Measurements from ENCODE around the gene SH3PXD2A. TPM values are rescaled to one million over a fixed set of nuclear protein-coding genes. Genes with fewer than 3 reads are reported as not detected.

Gene SH3PXD2A
- total and polyA plus RNA-seq, 2 experiments from 2014 or later, result 1.8 to 5.0 TPM

- no peak for TF ChIP-seq ZNF462 (CRISPR knock-in tag; IDR thresholded peaks at IDR 0.05)
- no peak for TF ChIP-seq EZH2 (IDR thresholded peaks at IDR 0.05; ENCODE audit: low read depth, unreplicated experiment)
- TF ChIP-seq, protein P1, sequence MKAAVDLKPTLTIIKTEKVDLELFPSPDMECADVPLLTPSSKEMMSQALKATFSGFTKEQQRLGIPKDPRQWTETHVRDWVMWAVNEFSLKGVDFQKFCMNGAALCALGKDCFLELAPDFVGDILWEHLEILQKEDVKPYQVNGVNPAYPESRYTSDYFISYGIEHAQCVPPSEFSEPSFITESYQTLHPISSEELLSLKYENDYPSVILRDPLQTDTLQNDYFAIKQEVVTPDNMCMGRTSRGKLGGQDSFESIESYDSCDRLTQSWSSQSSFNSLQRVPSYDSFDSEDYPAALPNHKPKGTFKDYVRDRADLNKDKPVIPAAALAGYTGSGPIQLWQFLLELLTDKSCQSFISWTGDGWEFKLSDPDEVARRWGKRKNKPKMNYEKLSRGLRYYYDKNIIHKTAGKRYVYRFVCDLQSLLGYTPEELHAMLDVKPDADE (IDR thresholded peaks at IDR 0.05), result no peak
- no peak for TF ChIP-seq STAT1 (IDR thresholded peaks at IDR 0.05; ENCODE audit: unreplicated experiment)
- TF ChIP-seq CTCF (conservative IDR thresholded peaks at IDR 0.05; ENCODE audit: low read depth in 2 of 2), result no peak
These were observed 50.5 kb downstream of the SH3PXD2A start (continued) for GRCh38 chr10:103804871-103805270.

DNA sequence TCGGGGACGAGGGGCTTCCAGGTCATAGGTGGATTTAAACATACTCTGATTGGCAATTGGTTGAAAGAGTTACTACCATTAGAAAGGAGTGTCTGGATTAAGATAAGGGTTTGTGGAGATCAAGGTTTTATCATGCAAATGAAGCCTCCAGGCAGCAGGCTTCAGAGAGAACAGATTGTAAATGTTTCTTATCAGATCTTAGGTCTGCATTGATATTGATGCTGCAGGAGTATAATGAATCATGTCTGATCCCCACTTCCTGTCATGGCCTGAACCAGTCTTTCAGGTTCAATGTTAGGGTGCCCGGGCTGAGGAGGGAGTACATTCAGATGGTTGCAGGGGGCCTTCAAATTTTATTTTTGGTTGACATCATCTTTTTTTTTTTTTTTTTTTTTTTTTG lies 51.4 kb downstream of the SH3PXD2A start:
- Histone ChIP-seq H3K36me3 (ENCODE audit: insufficient read depth) (no peaks in the 10 kb centered on the region), H2AFZ (no peak overlapping the region), H4K20me1 (replicated peaks; ENCODE audit: insufficient read depth) (no peaks in the 10 kb centered on the region), H3K4me3 (no peak overlapping the region), H3K79me2 (replicated peaks; ENCODE audit: insufficient read depth) (no peaks in the 10 kb centered on the region), H3K27me3 (ENCODE audit: insufficient read depth) (no peaks in the 10 kb centered on the region), H3K27ac (ENCODE audit: low read depth) (no peak overlapping the region), H3F3A (replicated peaks; ENCODE audit: low read depth) (no peaks in the 10 kb centered on the region), H3K4me2 (no peak overlapping the region), H3K9me2 (ENCODE audit: insufficient read depth) (peaks cover 6% of the 10 kb centered on the region; the same call in 1 of the 2 replicates), H3K4me1 (ENCODE audit: insufficient read depth) (peaks cover 19% of the 10 kb centered on the region)
- Mint-ChIP-seq H3K4me1 (peaks cover 19% of the 10 kb centered on the region), H3K9me3 (no peaks in the 10 kb centered on the region), H3K4me3 (no peak overlapping the region), H3K27ac (no peak overlapping the region), H3K27me3 (ENCODE audit: insufficient read depth, low read depth, poor library complexity) (peaks cover 17% of the 10 kb centered on the region), H3K36me3 (ENCODE audit: low read depth) (peaks cover 4% of the 10 kb centered on the region; the same call in 1 of the 3 replicates)
- ATAC-seq (peak; percentile 29; the same call in 2 of the 3 replicates), DNase-seq (ENCODE audit: low spot score) (peak; percentile 33)
- no peak for TF ChIP-seq JUNB (IDR thresholded peaks at IDR 0.05; ENCODE audit: unreplicated experiment)
- no peak for TF ChIP-seq NANOG (IDR thresholded peaks at IDR 0.05; ENCODE audit: borderline replicate concordance)
- TF ChIP-seq, protein P1 (IDR thresholded peaks at IDR 0.05), result no peak
- no peak for TF ChIP-seq REST (IDR thresholded peaks at IDR 0.05; ENCODE audit: unreplicated experiment)
- no peak for TF ChIP-seq CREB1 (CRISPR knock-in tag; IDR thresholded peaks at IDR 0.05; ENCODE audit: low read depth)
